Ishikawa (cell line): ENCODE measurements around the gene MGAT5B.

ENCODE experiments used
- CEBPB ChIP-seq: IDR thresholded peaks from 2 replicates; pipeline ENCODE4 v1.6.1; 2012
- CREB1 ChIP-seq: IDR thresholded peaks from 2 replicates; pipeline ENCODE4 v1.6.1; 2012; ENCODE audit warnings: low read depth
- EGR1 ChIP-seq: IDR thresholded peaks from 2 replicates; pipeline ENCODE4 v1.6.1; 2012
- EP300 ChIP-seq: IDR thresholded peaks from 2 replicates; pipeline ENCODE4 v1.6.1; 2012; ENCODE audit warnings: borderline replicate concordance
- FOXM1 ChIP-seq: IDR thresholded peaks from 2 replicates; pipeline ENCODE4 v1.6.1; 2012; ENCODE audit warnings: low read depth, borderline replicate concordance
- NFIC ChIP-seq: IDR thresholded peaks from 2 replicates; pipeline ENCODE4 v1.6.1; 2012
- RAD21 ChIP-seq: IDR thresholded peaks from 2 replicates; pipeline ENCODE4 v1.6.1; 2012; ENCODE audit warnings: low read depth
- TAF1 ChIP-seq: IDR thresholded peaks from 2 replicates; pipeline ENCODE4 v1.6.1; 2012; ENCODE audit warnings: low read depth, mild to moderate bottlenecking
- TF ChIP-seq, protein P1 (sequence below): IDR thresholded peaks from 2 replicates; pipeline ENCODE4 v1.6.1; 2012
- TF ChIP-seq, protein P2 (sequence below): IDR thresholded peaks from 2 replicates; pipeline ENCODE4 v1.6.1; 2012; ENCODE audit warnings: low read depth, mild to moderate bottlenecking
- TF ChIP-seq, protein P3 (sequence below): IDR thresholded peaks from 2 replicates; pipeline ENCODE4 v1.6.1; 2012

DNA sequence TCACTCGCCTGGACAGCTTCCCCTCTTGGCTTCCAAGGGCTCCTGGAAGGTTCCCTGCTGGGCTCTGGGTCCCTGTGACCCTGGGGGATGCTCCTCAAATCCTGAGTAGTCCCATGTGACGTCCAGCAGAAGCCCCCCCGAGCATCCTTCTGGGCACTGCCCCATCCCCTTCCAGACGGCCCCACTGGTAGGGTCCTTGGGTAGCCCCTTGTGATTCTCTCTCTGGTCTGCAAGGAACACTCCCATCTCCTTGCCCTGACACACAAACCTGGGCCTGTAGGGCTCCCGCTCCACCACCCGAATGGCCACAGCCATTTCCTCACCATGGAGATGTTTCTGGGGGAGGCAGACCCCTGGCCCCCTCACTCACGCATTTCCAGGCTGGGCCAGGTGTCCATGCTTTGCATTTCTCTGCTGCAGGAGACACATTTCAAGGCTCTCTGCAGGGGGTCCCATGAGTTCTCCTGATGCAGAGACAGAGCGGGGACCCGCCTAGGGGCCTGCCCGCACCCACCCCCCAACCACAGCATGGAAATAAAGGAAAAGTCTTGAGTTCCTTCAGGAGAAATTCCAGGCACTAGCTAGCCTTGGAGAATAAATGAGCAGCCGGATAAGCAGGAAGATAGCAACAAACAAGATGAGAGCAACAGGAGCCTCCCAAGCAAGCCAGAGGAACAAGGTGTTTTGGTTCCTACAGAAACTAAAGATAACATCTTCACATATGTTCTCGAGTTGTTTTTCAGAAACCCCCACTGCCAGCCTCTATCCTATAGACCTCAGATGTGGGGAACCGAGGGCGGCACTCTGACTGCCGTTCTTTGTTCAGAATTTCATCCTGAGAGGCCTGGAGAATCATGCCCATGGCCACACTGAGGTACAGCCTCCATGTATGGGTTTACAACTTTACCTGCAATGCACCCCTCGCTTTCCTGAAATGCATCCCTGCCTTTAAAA lies 128.8 kb downstream of the MGAT5B start:
- no peak for TF ChIP-seq EGR1
- TF ChIP-seq, protein P1, sequence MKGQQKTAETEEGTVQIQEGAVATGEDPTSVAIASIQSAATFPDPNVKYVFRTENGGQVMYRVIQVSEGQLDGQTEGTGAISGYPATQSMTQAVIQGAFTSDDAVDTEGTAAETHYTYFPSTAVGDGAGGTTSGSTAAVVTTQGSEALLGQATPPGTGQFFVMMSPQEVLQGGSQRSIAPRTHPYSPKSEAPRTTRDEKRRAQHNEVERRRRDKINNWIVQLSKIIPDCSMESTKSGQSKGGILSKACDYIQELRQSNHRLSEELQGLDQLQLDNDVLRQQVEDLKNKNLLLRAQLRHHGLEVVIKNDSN, result no peak
- TF ChIP-seq RAD21, result no peak
- TF ChIP-seq TAF1, result no peak
- no peak for TF ChIP-seq FOXM1
- TF ChIP-seq EP300, result no peak
- no peak for TF ChIP-seq CEBPB
- TF ChIP-seq, protein P2, sequence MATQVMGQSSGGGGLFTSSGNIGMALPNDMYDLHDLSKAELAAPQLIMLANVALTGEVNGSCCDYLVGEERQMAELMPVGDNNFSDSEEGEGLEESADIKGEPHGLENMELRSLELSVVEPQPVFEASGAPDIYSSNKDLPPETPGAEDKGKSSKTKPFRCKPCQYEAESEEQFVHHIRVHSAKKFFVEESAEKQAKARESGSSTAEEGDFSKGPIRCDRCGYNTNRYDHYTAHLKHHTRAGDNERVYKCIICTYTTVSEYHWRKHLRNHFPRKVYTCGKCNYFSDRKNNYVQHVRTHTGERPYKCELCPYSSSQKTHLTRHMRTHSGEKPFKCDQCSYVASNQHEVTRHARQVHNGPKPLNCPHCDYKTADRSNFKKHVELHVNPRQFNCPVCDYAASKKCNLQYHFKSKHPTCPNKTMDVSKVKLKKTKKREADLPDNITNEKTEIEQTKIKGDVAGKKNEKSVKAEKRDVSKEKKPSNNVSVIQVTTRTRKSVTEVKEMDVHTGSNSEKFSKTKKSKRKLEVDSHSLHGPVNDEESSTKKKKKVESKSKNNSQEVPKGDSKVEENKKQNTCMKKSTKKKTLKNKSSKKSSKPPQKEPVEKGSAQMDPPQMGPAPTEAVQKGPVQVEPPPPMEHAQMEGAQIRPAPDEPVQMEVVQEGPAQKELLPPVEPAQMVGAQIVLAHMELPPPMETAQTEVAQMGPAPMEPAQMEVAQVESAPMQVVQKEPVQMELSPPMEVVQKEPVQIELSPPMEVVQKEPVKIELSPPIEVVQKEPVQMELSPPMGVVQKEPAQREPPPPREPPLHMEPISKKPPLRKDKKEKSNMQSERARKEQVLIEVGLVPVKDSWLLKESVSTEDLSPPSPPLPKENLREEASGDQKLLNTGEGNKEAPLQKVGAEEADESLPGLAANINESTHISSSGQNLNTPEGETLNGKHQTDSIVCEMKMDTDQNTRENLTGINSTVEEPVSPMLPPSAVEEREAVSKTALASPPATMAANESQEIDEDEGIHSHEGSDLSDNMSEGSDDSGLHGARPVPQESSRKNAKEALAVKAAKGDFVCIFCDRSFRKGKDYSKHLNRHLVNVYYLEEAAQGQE, result no peak
- TF ChIP-seq CREB1, result no peak
- TF ChIP-seq, protein P3, sequence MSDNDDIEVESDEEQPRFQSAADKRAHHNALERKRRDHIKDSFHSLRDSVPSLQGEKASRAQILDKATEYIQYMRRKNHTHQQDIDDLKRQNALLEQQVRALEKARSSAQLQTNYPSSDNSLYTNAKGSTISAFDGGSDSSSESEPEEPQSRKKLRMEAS, result no peak
- TF ChIP-seq NFIC, result no peak
